Ishikawa (cell line): Measurements from ENCODE around the gene PKD2L2.

Experiments used
- CEBPB ChIP-seq: IDR thresholded peaks from 2 replicates; pipeline ENCODE4 v1.6.1; 2012
- CREB1 ChIP-seq: IDR thresholded peaks from 2 replicates; pipeline ENCODE4 v1.6.1; 2012; ENCODE audit warnings: low read depth
- EP300 ChIP-seq: IDR thresholded peaks from 2 replicates; pipeline ENCODE4 v1.6.1; 2012; ENCODE audit warnings: borderline replicate concordance
- TCF12 ChIP-seq: IDR thresholded peaks from 2 replicates; pipeline ENCODE4 v1.6.1; 2012; ENCODE audit warnings: low read depth
- YY1 ChIP-seq: IDR thresholded peaks from 2 replicates; pipeline ENCODE4 v1.6.1; 2012; ENCODE audit warnings: low read depth
- ZBTB7A ChIP-seq: IDR thresholded peaks from 2 replicates; pipeline ENCODE4 v1.6.1; 2012; ENCODE audit warnings: low read depth
- TF ChIP-seq, protein P1 (sequence below): IDR thresholded peaks from 2 replicates; pipeline ENCODE4 v1.6.1; 2012; ENCODE audit warnings: low read depth, mild to moderate bottlenecking

DNA sequence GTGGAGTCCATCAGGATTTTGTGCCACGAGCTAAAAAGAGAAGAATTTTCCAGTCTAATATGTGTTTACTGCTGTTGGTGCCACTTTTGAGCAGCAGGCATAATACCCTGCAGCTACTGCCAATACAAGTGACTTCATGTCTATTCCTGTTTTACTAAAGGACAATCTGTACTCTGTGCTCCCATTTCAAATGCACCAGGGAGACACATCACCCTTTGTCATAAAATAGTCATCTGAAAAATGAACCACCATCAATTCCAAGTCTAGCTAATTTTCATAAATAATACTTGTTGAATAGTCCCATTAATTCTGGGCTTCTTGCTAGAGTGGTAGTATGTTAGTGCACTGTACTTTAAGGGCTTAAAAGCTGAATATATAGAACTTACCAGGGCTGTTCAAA is 8.9 kb upstream of the PKD2L2 start:
- TF ChIP-seq TCF12 (no peak), CEBPB (no peak), CREB1 (no peak), EP300 (no peak), ZBTB7A (no peak), YY1 (no peak)
- TF ChIP-seq, protein P1, sequence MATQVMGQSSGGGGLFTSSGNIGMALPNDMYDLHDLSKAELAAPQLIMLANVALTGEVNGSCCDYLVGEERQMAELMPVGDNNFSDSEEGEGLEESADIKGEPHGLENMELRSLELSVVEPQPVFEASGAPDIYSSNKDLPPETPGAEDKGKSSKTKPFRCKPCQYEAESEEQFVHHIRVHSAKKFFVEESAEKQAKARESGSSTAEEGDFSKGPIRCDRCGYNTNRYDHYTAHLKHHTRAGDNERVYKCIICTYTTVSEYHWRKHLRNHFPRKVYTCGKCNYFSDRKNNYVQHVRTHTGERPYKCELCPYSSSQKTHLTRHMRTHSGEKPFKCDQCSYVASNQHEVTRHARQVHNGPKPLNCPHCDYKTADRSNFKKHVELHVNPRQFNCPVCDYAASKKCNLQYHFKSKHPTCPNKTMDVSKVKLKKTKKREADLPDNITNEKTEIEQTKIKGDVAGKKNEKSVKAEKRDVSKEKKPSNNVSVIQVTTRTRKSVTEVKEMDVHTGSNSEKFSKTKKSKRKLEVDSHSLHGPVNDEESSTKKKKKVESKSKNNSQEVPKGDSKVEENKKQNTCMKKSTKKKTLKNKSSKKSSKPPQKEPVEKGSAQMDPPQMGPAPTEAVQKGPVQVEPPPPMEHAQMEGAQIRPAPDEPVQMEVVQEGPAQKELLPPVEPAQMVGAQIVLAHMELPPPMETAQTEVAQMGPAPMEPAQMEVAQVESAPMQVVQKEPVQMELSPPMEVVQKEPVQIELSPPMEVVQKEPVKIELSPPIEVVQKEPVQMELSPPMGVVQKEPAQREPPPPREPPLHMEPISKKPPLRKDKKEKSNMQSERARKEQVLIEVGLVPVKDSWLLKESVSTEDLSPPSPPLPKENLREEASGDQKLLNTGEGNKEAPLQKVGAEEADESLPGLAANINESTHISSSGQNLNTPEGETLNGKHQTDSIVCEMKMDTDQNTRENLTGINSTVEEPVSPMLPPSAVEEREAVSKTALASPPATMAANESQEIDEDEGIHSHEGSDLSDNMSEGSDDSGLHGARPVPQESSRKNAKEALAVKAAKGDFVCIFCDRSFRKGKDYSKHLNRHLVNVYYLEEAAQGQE, result no peak
